ENCODE measurements around the gene LYSMD1. TPM values are rescaled to one million over a fixed set of nuclear protein-coding genes. Genes with fewer than 3 reads are reported as not detected.

The LYSMD1 gene
- polyA plus RNA-seq, 3 donors from 2014 or later: 0.29 TPM; not detected in 2

DNA sequence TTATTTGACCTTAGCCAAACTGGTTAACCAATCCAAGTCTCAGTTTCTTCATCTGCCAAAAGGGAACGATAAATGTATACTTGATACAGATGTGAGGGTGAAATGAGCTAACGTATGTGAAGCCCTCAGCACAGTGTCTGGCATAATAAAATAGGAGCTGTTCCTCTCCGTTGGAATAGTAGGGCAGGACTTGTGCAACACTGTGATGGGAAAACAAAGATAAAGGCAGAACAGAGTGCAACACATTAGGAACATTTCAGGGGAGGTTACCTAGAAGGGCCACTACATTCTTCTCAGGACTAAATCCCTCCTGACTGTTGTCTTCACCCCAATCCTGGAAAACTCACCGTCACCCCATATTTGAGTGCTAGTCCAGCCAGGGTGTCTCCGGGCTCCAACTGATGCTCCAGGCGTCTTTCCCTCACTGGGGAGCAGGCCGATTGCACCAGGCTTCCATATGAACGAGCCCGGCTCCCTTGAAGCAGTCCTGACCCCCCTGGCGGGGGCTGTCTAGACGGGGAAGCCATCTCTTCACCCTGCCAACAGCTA is 896 bp downstream of the LYSMD1 start:
- Mint-ChIP-seq H3K9me3 (no peaks in the 10 kb centered on the region), H3K27me3 (ENCODE audit: low read depth in 3 of 3) (peaks cover 9 to 12% (median 10%) of the 10 kb centered on the region in 3 donors), H3K27ac (peak overlapping the region in 4 of 6 donors; percentile 45 to 81 (median 62)), H3K36me3 (peaks cover 12 to 22% (median 14%) of the 10 kb centered on the region in 3 donors), H3K4me1 (peaks cover 46 to 62% of the 10 kb centered on the region in 2 donors), H3K4me3 (peak overlapping the region in 4 of 5 donors; percentile 32 to 100 (median 67))
- DNase-seq: no peak

GRCh38 chr1:151159373-151159772 is 6.3 kb downstream of the LYSMD1 start:
- Mint-ChIP-seq H3K27ac (peak overlapping the region; percentile 80 to 95 (median 89)), H3K4me3 (peak overlapping the region; percentile 10 to 67 (median 60)), H3K9me3 (no peaks in the 10 kb centered on the region), H3K36me3 (peaks cover 8 to 21% (median 14%) of the 10 kb centered on the region in 3 donors), H3K4me1 (peaks cover 54 to 73% of the 10 kb centered on the region in 2 donors), H3K27me3 (ENCODE audit: low read depth in 3 of 3) (peaks cover 0 to 4% (median 4%) of the 10 kb centered on the region in 3 donors)
- DNase-seq: no peak

- H3K27ac Mint-ChIP-seq: peak overlapping the region; percentile 80 to 97 (median 92)
- H3K4me1 Mint-ChIP-seq: peaks cover 54 to 69% of the 10 kb centered on the region in 2 donors
- H3K9me3 Mint-ChIP-seq: no peaks in the 10 kb centered on the region
- DNase-seq: no peak
- H3K4me3 Mint-ChIP-seq: peak overlapping the region; percentile 95 to 99 (median 98)
- H3K36me3 Mint-ChIP-seq: peaks cover 8 to 18% (median 14%) of the 10 kb centered on the region in 3 donors
- H3K27me3 Mint-ChIP-seq (ENCODE audit: low read depth in 3 of 3): peaks cover 0 to 4% (median 4%) of the 10 kb centered on the region in 3 donors
Observed at GRCh38 chr1:151158751-151159251, 6.9 kb downstream of the LYSMD1 start.

DNA sequence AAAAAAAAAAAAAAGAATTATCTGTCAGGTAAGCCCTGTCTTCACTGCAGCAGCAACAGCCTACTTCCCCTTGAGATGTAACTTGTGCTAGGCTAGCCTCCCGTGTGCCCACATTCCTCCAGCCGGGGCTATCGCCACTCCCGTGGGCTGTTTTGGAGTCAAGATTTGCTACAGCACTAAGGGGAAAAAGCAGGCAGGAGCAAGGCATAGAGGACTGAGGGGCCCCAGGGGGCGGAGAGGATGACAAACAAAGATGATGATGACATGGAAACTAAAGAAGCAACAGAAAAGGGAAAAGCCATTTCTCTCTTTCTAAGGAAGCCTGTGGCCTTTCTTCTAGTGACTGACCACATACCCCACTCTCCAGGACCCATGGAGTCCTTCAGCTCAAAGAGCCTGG is 7.4 kb downstream of the LYSMD1 start:
- Mint-ChIP-seq H3K27ac (peak overlapping the region; percentile 81 to 97 (median 90)), H3K4me1 (peaks cover 54 to 69% of the 10 kb centered on the region in 2 donors)

DNA sequence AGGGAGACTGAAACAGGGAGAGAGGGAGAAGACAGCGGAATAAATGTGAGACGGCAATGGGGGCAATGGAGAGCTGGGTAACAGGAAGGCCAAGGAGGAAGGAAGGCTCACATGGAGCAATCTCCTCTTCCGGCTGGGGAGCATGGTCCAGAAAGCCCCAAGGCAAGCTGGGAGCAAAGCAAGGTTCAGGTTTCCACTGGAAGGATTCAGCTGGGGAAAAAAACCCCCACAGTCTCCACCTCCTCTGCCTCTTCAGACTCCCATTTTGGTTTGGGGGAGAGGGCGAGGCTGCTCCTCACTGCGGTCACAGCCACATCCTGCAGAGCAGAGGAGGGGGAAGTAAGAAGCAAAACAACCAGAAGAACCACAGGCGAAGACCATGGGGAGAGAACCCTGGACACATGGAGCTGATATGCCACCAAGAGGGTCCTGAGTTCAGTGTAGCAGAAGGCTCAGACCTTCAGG is 8.6 kb downstream of the LYSMD1 start:
- DNase-seq: peak; percentile 60 to 67 (median 64)
- H3K27ac Mint-ChIP-seq: peak overlapping the region; percentile 81 to 97 (median 90)
- H3K36me3 Mint-ChIP-seq: peaks cover 8 to 18% (median 14%) of the 10 kb centered on the region in 3 donors
- H3K4me1 Mint-ChIP-seq: peaks cover 50 to 61% of the 10 kb centered on the region in 2 donors
- no peaks in the 10 kb centered on the region for H3K9me3 Mint-ChIP-seq
- peaks cover 0 to 4% (median 4%) of the 10 kb centered on the region in 3 donors for H3K27me3 Mint-ChIP-seq (ENCODE audit: low read depth in 3 of 3)
- peak overlapping the region; percentile 95 to 99 (median 98) for H3K4me3 Mint-ChIP-seq

More for the DNA sequence above, 7.4 kb downstream of the LYSMD1 start:
- Mint-ChIP-seq H3K4me3 (peak overlapping the region; percentile 95 to 99 (median 98)), H3K27me3 (ENCODE audit: low read depth in 3 of 3) (peaks cover 0 to 4% (median 4%) of the 10 kb centered on the region in 3 donors), H3K9me3 (no peaks in the 10 kb centered on the region), H3K36me3 (peaks cover 8 to 18% (median 14%) of the 10 kb centered on the region in 3 donors)
- DNase-seq: no peak

DNA sequence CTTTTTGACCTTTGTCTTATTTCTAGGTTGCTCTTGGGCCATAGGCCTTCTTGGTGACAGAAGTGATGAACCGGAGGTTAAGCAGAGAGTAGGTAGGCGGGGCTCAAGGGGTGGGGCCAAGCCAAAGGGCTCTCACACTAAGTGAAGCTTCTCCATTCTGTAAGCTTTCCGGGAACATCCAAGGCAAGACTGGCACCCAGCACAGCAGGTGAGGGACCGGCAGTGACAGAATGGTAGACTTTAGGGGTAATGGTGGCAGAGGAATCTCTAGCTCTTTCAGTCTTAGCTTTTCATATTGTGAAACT is 9.2 kb downstream of the LYSMD1 start, which contains the start of gene TNFAIP8L2:
Gene TNFAIP8L2 (plus strand): TSS at position 135 of the 305 bp plus-strand sequence. CDS start 2,049 bp downstream, outside the sequence.
- peak; percentile 48 to 60 (median 59) for DNase-seq
- Mint-ChIP-seq H3K9me3 (no peaks in the 10 kb centered on the region), H3K4me1 (peaks cover 43 to 55% of the 10 kb centered on the region in 2 donors), H3K27me3 (ENCODE audit: low read depth in 3 of 3) (peaks cover 0 to 5% (median 4%) of the 10 kb centered on the region in 3 donors), H3K4me3 (peak within 1 kb of the TSS; percentile 95 to 99 (median 98)), H3K36me3 (peaks cover 8 to 18% (median 14%) of the 10 kb centered on the region in 3 donors), H3K27ac (peak within 1 kb of the TSS; percentile 81 to 97 (median 90))

DNA sequence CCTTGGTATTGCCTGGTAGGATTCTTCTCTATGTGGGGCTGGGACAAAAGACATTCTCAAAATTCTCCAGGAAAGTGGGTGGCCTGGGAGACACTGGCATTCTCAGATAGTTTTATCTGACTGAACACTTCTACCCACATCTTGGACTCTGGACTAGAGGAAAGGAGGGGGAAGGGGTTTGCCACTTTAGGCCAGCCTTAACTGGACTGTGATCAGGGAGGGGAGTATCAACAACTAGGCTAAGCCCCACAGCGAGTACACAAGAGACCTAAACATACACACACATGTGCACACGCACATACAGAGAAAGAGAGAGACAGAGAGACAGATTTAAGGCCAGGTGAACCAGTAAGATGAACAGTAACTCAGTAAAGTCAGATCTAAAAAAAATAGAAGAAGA is 18.0 kb downstream of the LYSMD1 start:
- H3K36me3 Mint-ChIP-seq: peaks cover 0 to 3% (median 0%) of the 10 kb centered on the region in 3 donors
- peak overlapping the region; percentile 70 to 97 (median 89) for H3K4me3 Mint-ChIP-seq
- peak overlapping the region in 1 of 6 donors; percentile 95 for H3K27ac Mint-ChIP-seq
- H3K9me3 Mint-ChIP-seq: no peaks in the 10 kb centered on the region
- H3K4me1 Mint-ChIP-seq: peaks cover 13 to 18% of the 10 kb centered on the region in 2 donors
- DNase-seq: no peak
- peaks cover 0 to 5% (median 3%) of the 10 kb centered on the region in 3 donors for H3K27me3 Mint-ChIP-seq (ENCODE audit: low read depth in 3 of 3)

- Mint-ChIP-seq H3K36me3 (peaks cover 0 to 3% (median 0%) of the 10 kb centered on the region in 3 donors), H3K27ac (peak overlapping the region; percentile 51 to 95 (median 77)), H3K4me1 (peaks cover 13 to 18% of the 10 kb centered on the region in 2 donors), H3K27me3 (ENCODE audit: low read depth in 3 of 3) (peaks cover 0 to 5% (median 3%) of the 10 kb centered on the region in 3 donors), H3K4me3 (peak overlapping the region; percentile 85 to 98 (median 96)), H3K9me3 (no peaks in the 10 kb centered on the region)
- no peak for DNase-seq
Observed at GRCh38 chr1:151147132-151147503, 18.6 kb downstream of the LYSMD1 start.

DNA sequence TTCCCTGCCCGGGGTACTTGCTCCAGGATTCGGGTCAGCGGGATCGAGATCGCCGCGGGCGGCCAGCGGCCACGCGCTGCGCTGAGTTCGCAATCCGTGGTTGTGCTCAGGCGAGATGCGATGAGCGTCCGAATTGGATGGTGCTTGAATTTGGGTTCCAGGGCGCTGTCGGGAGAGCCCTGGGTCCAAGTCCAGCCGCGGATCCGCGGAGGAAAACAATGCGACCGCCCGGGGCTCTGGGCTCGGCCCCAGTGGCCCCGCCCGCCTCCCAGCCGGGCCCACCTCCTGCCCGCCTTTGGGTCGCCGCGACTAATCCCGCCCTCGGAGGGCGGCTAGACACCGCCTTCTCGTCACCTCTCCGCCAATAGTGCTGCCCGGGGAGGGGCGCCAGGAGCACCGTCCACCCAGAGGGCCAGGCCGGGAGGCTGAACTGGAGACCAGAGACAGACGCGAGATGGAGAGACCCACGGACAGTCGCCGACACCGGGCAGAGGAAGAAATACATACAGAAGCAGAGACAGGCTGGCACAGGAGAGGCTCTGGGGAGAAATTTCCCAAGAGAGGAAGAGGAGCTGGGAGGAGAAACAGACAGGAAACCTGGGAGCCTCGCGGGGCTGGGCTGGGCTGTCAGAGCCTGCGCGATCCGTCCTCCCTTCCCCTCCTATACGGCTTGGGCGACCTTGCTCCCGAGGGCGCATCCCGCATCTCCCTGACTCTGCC is 19.1 kb downstream of the LYSMD1 start, which contains the start of gene SEMA6C:
Gene SEMA6C (minus strand): TSS at position 220 of the 720 bp plus-strand sequence. CDS start 4,010 bp downstream, outside the sequence.
- DNase-seq: peak; percentile 85 to 88 (median 86)
- peak within 1 kb of the TSS; percentile 85 to 98 (median 96) for H3K4me3 Mint-ChIP-seq
- peak within 1 kb of the TSS; percentile 51 to 95 (median 78) for H3K27ac Mint-ChIP-seq
- peaks cover 0 to 5% (median 1%) of the 10 kb centered on the region in 3 donors for H3K27me3 Mint-ChIP-seq (ENCODE audit: low read depth in 3 of 3)
- peaks cover 13 to 18% of the 10 kb centered on the region in 2 donors for H3K4me1 Mint-ChIP-seq
- H3K36me3 Mint-ChIP-seq: peaks cover 0 to 3% (median 0%) of the 10 kb centered on the region in 3 donors
- no peaks in the 10 kb centered on the region for H3K9me3 Mint-ChIP-seq

- DNase-seq: no peak
- H3K9me3 Mint-ChIP-seq: no peaks in the 10 kb centered on the region
- peaks cover 13 to 18% of the 10 kb centered on the region in 2 donors for H3K4me1 Mint-ChIP-seq
- H3K27ac Mint-ChIP-seq: peak overlapping the region in 2 of 6 donors; percentile 45 to 46
- peaks cover 0 to 5% (median 1%) of the 10 kb centered on the region in 3 donors for H3K27me3 Mint-ChIP-seq (ENCODE audit: low read depth in 3 of 3)
- H3K36me3 Mint-ChIP-seq: peaks cover 0 to 3% (median 0%) of the 10 kb centered on the region in 3 donors
- peak overlapping the region; percentile 85 to 98 (median 96) for H3K4me3 Mint-ChIP-seq
Observed at GRCh38 chr1:151146072-151146411, 19.7 kb downstream of the LYSMD1 start.

DNA sequence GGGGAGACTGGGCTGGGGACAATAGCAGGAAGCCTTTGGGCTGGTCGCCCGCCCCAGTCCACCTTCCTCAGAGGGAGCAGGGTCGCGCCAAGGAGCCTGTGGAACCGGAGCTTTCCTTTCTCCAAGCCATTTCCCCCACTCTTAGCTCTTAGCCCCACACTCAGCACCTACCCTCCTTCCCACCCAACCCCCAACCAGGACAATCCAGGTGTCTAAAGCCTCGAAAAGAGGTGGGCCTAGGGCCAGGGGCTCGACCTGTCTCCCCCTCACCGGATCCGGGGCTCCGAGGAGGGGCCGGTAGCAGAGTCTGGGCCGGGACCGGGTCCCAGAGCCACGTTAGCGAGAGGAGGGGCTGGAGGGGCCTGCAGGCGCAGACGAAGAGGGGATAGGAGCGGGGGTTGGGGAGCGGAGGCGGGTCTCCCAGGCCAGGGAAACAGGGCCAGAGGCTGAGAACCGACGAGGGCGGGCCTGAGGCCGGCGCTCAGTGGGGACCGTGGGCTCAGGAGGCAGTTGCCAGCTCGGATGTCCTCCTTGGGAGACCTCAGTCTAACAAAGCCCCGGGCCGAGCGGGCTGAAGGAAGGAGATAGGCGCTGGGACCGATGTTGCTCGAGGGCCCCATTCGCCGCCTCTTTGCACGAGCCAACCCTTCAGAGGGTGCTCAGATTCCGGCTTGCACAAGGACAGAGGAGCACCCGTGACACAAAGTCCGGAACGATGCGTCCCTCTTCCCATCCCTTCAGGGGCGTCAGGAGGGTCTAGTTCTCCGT is 20.2 kb downstream of the LYSMD1 start:
- peaks cover 0 to 3% (median 0%) of the 10 kb centered on the region in 3 donors for H3K36me3 Mint-ChIP-seq
- H3K9me3 Mint-ChIP-seq: no peaks in the 10 kb centered on the region
- no peak for DNase-seq
- H3K4me1 Mint-ChIP-seq: peaks cover 13 to 18% of the 10 kb centered on the region in 2 donors
- peaks cover 0 to 5% (median 1%) of the 10 kb centered on the region in 3 donors for H3K27me3 Mint-ChIP-seq (ENCODE audit: low read depth in 3 of 3)
- peak overlapping the region; percentile 85 to 98 (median 96) for H3K4me3 Mint-ChIP-seq
- peak overlapping the region in 1 of 6 donors; percentile 45 for H3K27ac Mint-ChIP-seq

GRCh38 chr1:151144474-151145303 is 21.0 kb downstream of the LYSMD1 start:
- peaks cover 0 to 3% (median 0%) of the 10 kb centered on the region in 3 donors for H3K36me3 Mint-ChIP-seq
- no peak overlapping the region for H3K27ac Mint-ChIP-seq
- H3K9me3 Mint-ChIP-seq: no peaks in the 10 kb centered on the region
- H3K27me3 Mint-ChIP-seq (ENCODE audit: low read depth in 3 of 3): peaks cover 0 to 5% (median 1%) of the 10 kb centered on the region in 3 donors
- peaks cover 13 to 18% of the 10 kb centered on the region in 2 donors for H3K4me1 Mint-ChIP-seq
- peak overlapping the region; percentile 2 to 51 (median 32) for H3K4me3 Mint-ChIP-seq
- DNase-seq: no peak
